ENCODE results near the gene ITIH3. TPM values are rescaled to one million over a fixed set of nuclear protein-coding genes. Genes with fewer than 3 reads are reported as not detected.

ITIH3 gene
- total RNA-seq, 1 experiment from 2014 or later, result 0.67 TPM

DNA sequence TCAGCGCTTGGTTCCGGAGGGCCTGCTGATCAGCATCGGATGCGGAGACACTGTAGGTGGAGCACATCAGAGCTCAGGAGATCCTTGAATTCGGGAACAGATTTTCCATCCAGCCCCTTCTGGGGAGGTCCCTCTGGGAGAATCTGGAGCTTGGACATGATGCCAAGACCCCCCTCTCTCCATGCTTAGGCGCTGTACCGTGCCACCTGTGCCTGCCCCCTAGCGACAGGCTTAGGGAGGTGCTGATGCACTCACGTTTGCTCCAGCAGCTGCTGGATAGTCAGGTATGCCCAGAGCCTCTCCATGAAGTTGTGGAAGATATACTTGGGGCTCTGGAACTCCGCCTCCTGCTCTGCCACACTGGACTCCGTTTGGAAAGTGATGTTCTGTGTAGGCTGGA, 26.1 kb downstream of the ITIH3 start:
- TF ChIP-seq SIN3A (IDR thresholded peaks at IDR 0.05; ENCODE audit: borderline replicate concordance, insufficient read depth, low read depth, low read length) (no peak), TCF7L2 (IDR thresholded peaks at IDR 0.05; ENCODE audit: low read depth, low read length) (no peak), POLR2AphosphoS5 (IDR thresholded peaks at IDR 0.05; ENCODE audit: low read depth, low read length) (no peak)
- TF ChIP-seq, protein P1, sequence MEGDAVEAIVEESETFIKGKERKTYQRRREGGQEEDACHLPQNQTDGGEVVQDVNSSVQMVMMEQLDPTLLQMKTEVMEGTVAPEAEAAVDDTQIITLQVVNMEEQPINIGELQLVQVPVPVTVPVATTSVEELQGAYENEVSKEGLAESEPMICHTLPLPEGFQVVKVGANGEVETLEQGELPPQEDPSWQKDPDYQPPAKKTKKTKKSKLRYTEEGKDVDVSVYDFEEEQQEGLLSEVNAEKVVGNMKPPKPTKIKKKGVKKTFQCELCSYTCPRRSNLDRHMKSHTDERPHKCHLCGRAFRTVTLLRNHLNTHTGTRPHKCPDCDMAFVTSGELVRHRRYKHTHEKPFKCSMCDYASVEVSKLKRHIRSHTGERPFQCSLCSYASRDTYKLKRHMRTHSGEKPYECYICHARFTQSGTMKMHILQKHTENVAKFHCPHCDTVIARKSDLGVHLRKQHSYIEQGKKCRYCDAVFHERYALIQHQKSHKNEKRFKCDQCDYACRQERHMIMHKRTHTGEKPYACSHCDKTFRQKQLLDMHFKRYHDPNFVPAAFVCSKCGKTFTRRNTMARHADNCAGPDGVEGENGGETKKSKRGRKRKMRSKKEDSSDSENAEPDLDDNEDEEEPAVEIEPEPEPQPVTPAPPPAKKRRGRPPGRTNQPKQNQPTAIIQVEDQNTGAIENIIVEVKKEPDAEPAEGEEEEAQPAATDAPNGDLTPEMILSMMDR (IDR thresholded peaks at IDR 0.05), result peak; percentile 85
- TF ChIP-seq, protein P2, sequence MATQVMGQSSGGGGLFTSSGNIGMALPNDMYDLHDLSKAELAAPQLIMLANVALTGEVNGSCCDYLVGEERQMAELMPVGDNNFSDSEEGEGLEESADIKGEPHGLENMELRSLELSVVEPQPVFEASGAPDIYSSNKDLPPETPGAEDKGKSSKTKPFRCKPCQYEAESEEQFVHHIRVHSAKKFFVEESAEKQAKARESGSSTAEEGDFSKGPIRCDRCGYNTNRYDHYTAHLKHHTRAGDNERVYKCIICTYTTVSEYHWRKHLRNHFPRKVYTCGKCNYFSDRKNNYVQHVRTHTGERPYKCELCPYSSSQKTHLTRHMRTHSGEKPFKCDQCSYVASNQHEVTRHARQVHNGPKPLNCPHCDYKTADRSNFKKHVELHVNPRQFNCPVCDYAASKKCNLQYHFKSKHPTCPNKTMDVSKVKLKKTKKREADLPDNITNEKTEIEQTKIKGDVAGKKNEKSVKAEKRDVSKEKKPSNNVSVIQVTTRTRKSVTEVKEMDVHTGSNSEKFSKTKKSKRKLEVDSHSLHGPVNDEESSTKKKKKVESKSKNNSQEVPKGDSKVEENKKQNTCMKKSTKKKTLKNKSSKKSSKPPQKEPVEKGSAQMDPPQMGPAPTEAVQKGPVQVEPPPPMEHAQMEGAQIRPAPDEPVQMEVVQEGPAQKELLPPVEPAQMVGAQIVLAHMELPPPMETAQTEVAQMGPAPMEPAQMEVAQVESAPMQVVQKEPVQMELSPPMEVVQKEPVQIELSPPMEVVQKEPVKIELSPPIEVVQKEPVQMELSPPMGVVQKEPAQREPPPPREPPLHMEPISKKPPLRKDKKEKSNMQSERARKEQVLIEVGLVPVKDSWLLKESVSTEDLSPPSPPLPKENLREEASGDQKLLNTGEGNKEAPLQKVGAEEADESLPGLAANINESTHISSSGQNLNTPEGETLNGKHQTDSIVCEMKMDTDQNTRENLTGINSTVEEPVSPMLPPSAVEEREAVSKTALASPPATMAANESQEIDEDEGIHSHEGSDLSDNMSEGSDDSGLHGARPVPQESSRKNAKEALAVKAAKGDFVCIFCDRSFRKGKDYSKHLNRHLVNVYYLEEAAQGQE (IDR thresholded peaks at IDR 0.05; ENCODE audit: insufficient read depth in 1 of 2, low read depth in 2 of 2, low read length in 1 of 2), result no peak
- Histone ChIP-seq H3K36me3 (ENCODE audit: control insufficient read depth, insufficient read depth, low read length) (no peaks in the 10 kb centered on the region), H3K27ac (ENCODE audit: low read length) (no peak overlapping the region), H3K9me3 (ENCODE audit: control insufficient read depth, insufficient read depth, low read depth, low read length) (no peaks in the 10 kb centered on the region), H3K27me3 (ENCODE audit: control insufficient read depth, insufficient read depth, low read length) (no peaks in the 10 kb centered on the region), H3K4me1 (ENCODE audit: control insufficient read depth, insufficient read depth, low read length) (no peaks in the 10 kb centered on the region), H3K4me3 (ENCODE audit: low read depth in 2 of 2, low read length in 2 of 2) (no peak overlapping the region)
- peak; percentile 82 for ATAC-seq
- ChIA-PET POLR2A (no interaction called here), CTCF (interaction anchor here (0.6 to 0.9 kb wide), 5 partner anchors 8 to 262 kb away, joined by 3 to 7 read pairs (median 5); no protein-coding TSS in a partner anchor)
- intact Hi-C loops (cut with micrococcal nuclease; ENCODE audit: unreplicated experiment), result loop anchor here (10.0 kb wide), 1 partner anchor 76 kb away; no protein-coding TSS in a partner anchor
- in situ Hi-C loops (cut with HindIII; ENCODE audit: low pct_unique_long_range_greater_than_20kb, low sequenced_read_pairs), result no loop called here
- BruUV-seq (replicated peaks), result no TSS peak
- DNase-seq (ENCODE audit: low read depth, low spot score), result no peak

DNA sequence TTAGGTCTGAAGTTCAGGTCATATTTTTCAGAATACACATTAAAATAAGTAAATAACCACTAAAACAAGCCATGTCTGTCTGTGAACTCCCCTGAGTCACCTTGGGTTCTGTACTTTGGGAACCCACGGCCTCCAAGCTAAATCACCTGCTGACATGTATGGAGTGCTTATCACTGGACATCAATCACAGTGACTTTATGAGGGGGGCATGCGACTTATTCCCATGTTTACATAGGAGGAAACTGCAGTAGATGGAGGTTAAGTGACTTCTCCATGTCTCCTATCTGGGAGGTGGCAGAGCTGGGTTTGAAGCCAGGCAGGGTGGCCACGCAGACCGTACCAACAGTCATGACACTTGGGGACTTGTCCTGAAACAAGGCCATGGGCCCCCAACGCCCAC, 27.8 kb downstream of the ITIH3 start:
- no TSS peak for BruUV-seq (replicated peaks)
- H3K9me3 ChIP-seq (ENCODE audit: control insufficient read depth, insufficient read depth, low read depth, low read length), result no peaks in the 10 kb centered on the region
- TF ChIP-seq, protein P1 (IDR thresholded peaks at IDR 0.05), result no peak
- TF ChIP-seq SIN3A (IDR thresholded peaks at IDR 0.05; ENCODE audit: borderline replicate concordance, insufficient read depth, low read depth, low read length) (no peak), POLR2AphosphoS5 (IDR thresholded peaks at IDR 0.05; ENCODE audit: low read depth, low read length) (no peak), TCF7L2 (IDR thresholded peaks at IDR 0.05; ENCODE audit: low read depth, low read length) (no peak)
- TF ChIP-seq, protein P2 (IDR thresholded peaks at IDR 0.05; ENCODE audit: insufficient read depth in 1 of 2, low read depth in 2 of 2, low read length in 1 of 2), result no peak
- H3K4me1 ChIP-seq (ENCODE audit: control insufficient read depth, insufficient read depth, low read length), result no peaks in the 10 kb centered on the region
- in situ Hi-C loops (cut with HindIII; ENCODE audit: low pct_unique_long_range_greater_than_20kb, low sequenced_read_pairs), result no loop called here
- no peaks in the 10 kb centered on the region for H3K36me3 ChIP-seq (ENCODE audit: control insufficient read depth, insufficient read depth, low read length)
- ATAC-seq (no peak), DNase-seq (ENCODE audit: low read depth, low spot score) (no peak)
- intact Hi-C loops (cut with micrococcal nuclease; ENCODE audit: unreplicated experiment), result loop anchor here (10.0 kb wide), 1 partner anchor 78 kb away; no protein-coding TSS in a partner anchor
- ChIA-PET CTCF (no interaction called here), POLR2A (no interaction called here)
- no peak overlapping the region for H3K4me3 ChIP-seq (ENCODE audit: low read depth in 2 of 2, low read length in 2 of 2)
- no peaks in the 10 kb centered on the region for H3K27me3 ChIP-seq (ENCODE audit: control insufficient read depth, insufficient read depth, low read length)
- no peak overlapping the region for H3K27ac ChIP-seq (ENCODE audit: low read length)
